Common myeloid progenitor, CD34-positive (primary cell): ENCODE data around the gene PAK1.
A peak's percentile ranks its signal among the peaks of the same experiment; 100 is the strongest.

Experiments used
- CTCF ChIA-PET: fragments of 350-600 bp; sonication (Branson Sonifier 250); formaldehyde crosslinking; loops from one replicate; lab custom pipeline; 2021; ENCODE audit warnings: antibody characterized with exemption; lab: Charles Lee
- POLR2A ChIA-PET: fragments of 350-600 bp; sonication (Branson Sonifier 250); formaldehyde crosslinking; loops from one replicate; lab custom pipeline; 2021; ENCODE audit warnings: antibody characterized with exemption; lab: Charles Lee
- DNase-seq, 3 donors: peaks; one replicate each; pipeline versions ENCODE4 v3.0.0 to v3.0.0-alpha.2; 2013
- H3K27ac ChIP-seq, 2 experiments: 1 replicate in 1 of 2; 2 replicates in 1 of 2; pipeline ENCODE4 v1.7.0; 2013; ENCODE audit warnings: inconsistent platforms in 2 of 2, low read length in 2 of 2, mild to moderate bottlenecking in 2 of 2, low read depth in 1 of 2, moderate library complexity in 1 of 2; ENCODE audit not compliant: severe bottlenecking in 2 of 2, insufficient read depth in 1 of 2, poor library complexity in 1 of 2
- H3K27me3 ChIP-seq, 5 experiments: replicated peaks in 2 of 5; 1 replicate in 3 of 5; 2 replicates in 2 of 5; pipeline versions ENCODE4 v1.6.1 to v1.7.0; 2013; ENCODE audit warnings: low read length in 4 of 5, mild to moderate bottlenecking in 2 of 5, moderate library complexity in 2 of 5, inconsistent platforms in 1 of 5; ENCODE audit not compliant: insufficient read depth in 5 of 5, control insufficient read depth in 4 of 5
- H3K36me3 ChIP-seq, 4 experiments: 1 replicate in 2 of 4; 2 replicates in 2 of 4; pipeline versions ENCODE4 v1.6.1 to v1.7.0; 2013; ENCODE audit warnings: low read length in 3 of 4, control low read depth in 1 of 4, mild to moderate bottlenecking in 1 of 4; ENCODE audit not compliant: control insufficient read depth in 4 of 4, insufficient read depth in 4 of 4
- H3K4me1 ChIP-seq, 4 experiments: 1 replicate in 3 of 4; 2 replicates in 1 of 4; pipeline versions ENCODE4 v1.6.1 to v1.7.1; 2013; ENCODE audit warnings: low read length in 3 of 4, mild to moderate bottlenecking in 3 of 4, control low read depth in 1 of 4, inconsistent platforms in 1 of 4, moderate library complexity in 1 of 4; ENCODE audit not compliant: control insufficient read depth in 4 of 4, insufficient read depth in 4 of 4; ENCODE audit errors: control extremely low read depth in 1 of 4
- H3K4me3 ChIP-seq, 7 experiments: 1 replicate in 4 of 7; 2 replicates in 3 of 7; pipeline versions ENCODE4 v1.5.1 to v1.7.0; 2013; ENCODE audit warnings: mild to moderate bottlenecking in 7 of 7, low read length in 6 of 7, moderate library complexity in 6 of 7, inconsistent platforms in 2 of 7, low read depth in 2 of 7, control low read depth in 1 of 7; ENCODE audit not compliant: insufficient read depth in 4 of 7, control insufficient read depth in 1 of 7; ENCODE audit errors: extremely low read depth in 1 of 7
- H3K9me3 ChIP-seq, 5 experiments: 1 replicate in 4 of 5; 2 replicates in 1 of 5; pipeline versions ENCODE4 v1.6.1 to v1.7.1; 2013; ENCODE audit warnings: low read length in 4 of 5, mild to moderate bottlenecking in 2 of 5, inconsistent platforms in 1 of 5, low read depth in 1 of 5, moderate library complexity in 1 of 5; ENCODE audit not compliant: control insufficient read depth in 4 of 5, insufficient read depth in 2 of 5; ENCODE audit errors: control extremely low read depth in 1 of 5
- WGBS: methylation state at CpG from one replicate; pipeline ENCODE4 v1.1.5; 2013; ENCODE audit not compliant: insufficient coverage; 5-methylcytosine and 5-hydroxymethylcytosine counted together

The PAK1 gene

DNA sequence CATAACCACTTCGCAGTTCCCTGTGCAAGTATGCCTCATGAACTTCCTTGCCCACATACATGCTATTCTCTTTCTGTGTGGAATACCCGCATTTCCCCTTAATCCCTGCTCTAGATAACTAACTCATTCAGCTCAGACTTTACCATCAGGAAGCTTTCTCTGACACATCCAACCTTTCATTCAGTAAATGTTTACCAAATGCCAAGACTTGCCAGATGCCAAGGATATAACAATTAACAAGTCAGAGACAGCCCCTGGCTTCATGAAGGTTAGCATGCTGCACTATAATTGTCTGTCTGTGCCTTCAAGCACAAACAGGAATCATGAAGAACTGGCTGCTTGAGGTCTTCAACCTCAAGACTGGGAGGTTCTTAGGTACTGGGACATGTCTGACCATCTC lies 101.2 kb downstream of the PAK1 start:
- Histone ChIP-seq H3K9me3 (no peaks in the 10 kb centered on the region), H3K4me3 (no peak overlapping the region), H3K27ac (no peak overlapping the region), H3K36me3 (peaks cover 3 to 28% (median 18%) of the 10 kb centered on the region in 4 experiments), H3K27me3 (no peaks in the 10 kb centered on the region), H3K4me1 (peaks cover 0 to 7% (median under 1%) of the 10 kb centered on the region in 4 experiments)
- ChIA-PET CTCF (no interaction called here), POLR2A (no interaction called here)
- 92% methylated on average over 2 of the region's 2 CpGs for WGBS
- DNase-seq: no peak

DNA sequence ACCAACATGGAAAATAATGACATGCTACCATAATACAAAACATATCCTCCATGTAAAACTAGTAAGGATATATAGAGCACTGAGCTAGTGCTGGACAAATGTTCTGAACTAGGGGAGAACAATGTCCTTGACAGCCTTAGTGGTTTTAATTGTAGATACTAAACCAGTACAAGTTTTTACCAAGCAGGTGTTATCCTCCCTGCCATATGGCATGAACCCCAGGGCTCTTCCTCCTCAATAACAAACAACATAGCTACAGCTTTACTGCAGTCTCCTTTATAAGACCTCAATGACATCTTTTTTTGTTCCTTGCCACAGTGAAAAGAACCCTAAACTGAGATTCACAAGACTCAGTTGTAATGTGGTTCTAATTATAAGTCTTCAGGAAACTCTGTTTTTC lies 102.2 kb downstream of the PAK1 start:
- no peak overlapping the region for H3K27ac ChIP-seq

GRCh38 chr11:77370217-77370616 lies 103.7 kb downstream of the PAK1 start:
- Histone ChIP-seq H3K27me3 (no peaks in the 10 kb centered on the region), H3K27ac (no peak overlapping the region), H3K9me3 (peaks cover 0 to 8% (median 3%) of the 10 kb centered on the region in 5 experiments), H3K4me1 (peaks cover 0 to 7% (median 0%) of the 10 kb centered on the region in 4 experiments), H3K4me3 (no peak overlapping the region), H3K36me3 (peaks cover 3 to 16% (median 14%) of the 10 kb centered on the region in 4 experiments)
- DNase-seq: peak in 2 of 3 donors; percentile 1 to 3
- POLR2A ChIA-PET: no interaction called here
- WGBS: 63% methylated on average over 1 of the region's 1 CpG
- CTCF ChIA-PET: interaction anchor here (1.0 to 1.1 kb wide), 2 partner anchors 41 to 179 kb away, joined by 3 to 4 read pairs; no protein-coding TSS in a partner anchor

More for the DNA sequence above, 102.2 kb downstream of the PAK1 start:
- Histone ChIP-seq H3K4me1 (peaks cover 0 to 7% (median 0%) of the 10 kb centered on the region in 4 experiments), H3K27me3 (no peaks in the 10 kb centered on the region), H3K36me3 (peaks cover 3 to 19% (median 16%) of the 10 kb centered on the region in 4 experiments), H3K9me3 (peaks cover 0 to 2% (median 0%) of the 10 kb centered on the region in 5 experiments), H3K4me3 (no peak overlapping the region)
- CTCF ChIA-PET: no interaction called here
- no peak for DNase-seq
- POLR2A ChIA-PET: no interaction called here

DNA sequence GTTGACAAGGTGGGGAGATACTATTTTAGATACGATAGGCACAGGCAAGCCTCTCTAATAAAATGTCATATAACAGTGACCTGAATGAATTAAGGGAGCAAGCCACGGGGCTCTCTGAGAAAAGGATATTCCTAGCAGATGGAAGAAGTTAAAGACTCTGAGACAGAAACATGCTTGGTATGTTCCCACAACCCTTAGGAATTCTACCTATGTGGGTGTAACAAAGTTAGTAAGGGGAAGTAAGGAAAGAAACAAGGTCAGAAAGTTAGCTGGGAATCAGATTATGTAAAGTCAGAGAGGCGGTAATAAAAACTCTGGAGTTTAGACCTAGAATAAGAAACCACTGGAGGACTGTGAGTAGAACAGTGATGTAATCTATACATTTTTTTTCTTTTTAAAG lies 112.7 kb downstream of the PAK1 start:
- Histone ChIP-seq H3K4me3 (no peak overlapping the region), H3K27me3 (no peaks in the 10 kb centered on the region), H3K4me1 (no peaks in the 10 kb centered on the region), H3K36me3 (peaks cover 0 to 9% (median 4%) of the 10 kb centered on the region in 4 experiments), H3K27ac (no peak overlapping the region), H3K9me3 (peaks cover 0 to 6% (median 0%) of the 10 kb centered on the region in 5 experiments)
- no peak for DNase-seq
- CTCF ChIA-PET: no interaction called here
- 100% methylated on average over 2 of the region's 3 CpGs for WGBS
- POLR2A ChIA-PET: no interaction called here

- Histone ChIP-seq H3K9me3 (no peaks in the 10 kb centered on the region), H3K4me3 (no peak overlapping the region), H3K4me1 (no peaks in the 10 kb centered on the region), H3K27me3 (no peaks in the 10 kb centered on the region), H3K27ac (no peak overlapping the region), H3K36me3 (peaks cover 0 to 21% (median 7%) of the 10 kb centered on the region in 4 experiments)
- CTCF ChIA-PET: no interaction called here
- POLR2A ChIA-PET: no interaction called here
- DNase-seq: no peak
These were observed 114.4 kb downstream of the PAK1 start for GRCh38 chr11:77359481-77359880.

- WGBS: 92% methylated on average over 1 of the region's 3 CpGs
These were observed 120.8 kb downstream of the PAK1 start for GRCh38 chr11:77353131-77353530.

DNA sequence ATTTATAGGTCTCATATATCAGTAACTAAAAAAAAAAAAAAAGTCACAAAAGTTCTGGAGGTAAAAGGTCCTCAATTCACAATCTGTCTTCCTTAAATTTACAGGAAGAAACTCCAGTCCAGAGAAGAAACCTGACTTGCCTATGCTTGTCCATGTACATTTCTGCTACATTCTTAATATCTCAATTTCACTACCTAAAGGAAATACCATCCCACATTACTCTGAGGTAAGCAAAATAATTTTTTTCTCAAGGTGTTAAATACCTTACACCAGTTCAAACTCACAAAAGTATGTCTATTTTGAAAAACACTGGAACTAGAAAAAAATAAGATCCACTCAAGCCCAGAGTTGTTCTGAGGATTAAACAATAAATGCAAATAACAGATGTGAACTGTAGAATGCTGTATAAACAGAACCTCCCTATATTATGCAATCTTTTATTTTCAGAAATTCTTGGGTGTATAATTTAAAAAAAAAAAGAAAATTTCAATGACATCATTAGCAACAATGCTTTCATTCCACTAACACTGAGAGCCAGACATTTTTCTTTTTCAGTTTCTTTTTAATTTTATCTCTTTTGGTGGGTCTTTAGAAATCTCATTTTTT lies 122.5 kb downstream of the PAK1 start:
- POLR2A ChIA-PET: no interaction called here
- Histone ChIP-seq H3K4me3 (no peak overlapping the region), H3K27me3 (no peaks in the 10 kb centered on the region), H3K4me1 (no peaks in the 10 kb centered on the region), H3K9me3 (no peaks in the 10 kb centered on the region), H3K36me3 (peaks cover 0 to 32% (median 8%) of the 10 kb centered on the region in 4 experiments), H3K27ac (no peak overlapping the region)
- DNase-seq: no peak
- CTCF ChIA-PET: no interaction called here

More at GRCh38 chr11:77353131-77353530, 120.8 kb downstream of the PAK1 start:
- CTCF ChIA-PET: no interaction called here
- POLR2A ChIA-PET: no interaction called here
- H3K4me3 ChIP-seq: no peak overlapping the region
- H3K36me3 ChIP-seq: peaks cover 0 to 31% (median 9%) of the 10 kb centered on the region in 4 experiments
- DNase-seq: no peak
- H3K27me3 ChIP-seq: no peaks in the 10 kb centered on the region
- no peaks in the 10 kb centered on the region for H3K4me1 ChIP-seq
- no peaks in the 10 kb centered on the region for H3K9me3 ChIP-seq
- H3K27ac ChIP-seq: no peak overlapping the region
